SK-N-MC (cell line): Measurements from ENCODE around the gene MIPEP.

Experiments
- EZH2 ChIP-seq: fragments of 200-600 bp; sonication (generic); IDR thresholded peaks from one replicate; pipeline ENCODE4 v1.6.1; 2017; ENCODE audit warnings: antibody characterized with exemption
- FOXP2 ChIP-seq: optimal IDR thresholded peaks from 2 replicates; pipeline ENCODE3; 2011; ENCODE audit warnings: mild to moderate bottlenecking, moderate library complexity; ENCODE audit not compliant: insufficient read depth; ENCODE audit errors: extremely low read length, control extremely low read depth
- POLR2AphosphoS5 ChIP-seq: IDR thresholded peaks from 2 replicates; pipeline ENCODE4 v1.6.1; 2012; ENCODE audit warnings: mild to moderate bottlenecking, low read depth, low read length, borderline replicate concordance

DNA sequence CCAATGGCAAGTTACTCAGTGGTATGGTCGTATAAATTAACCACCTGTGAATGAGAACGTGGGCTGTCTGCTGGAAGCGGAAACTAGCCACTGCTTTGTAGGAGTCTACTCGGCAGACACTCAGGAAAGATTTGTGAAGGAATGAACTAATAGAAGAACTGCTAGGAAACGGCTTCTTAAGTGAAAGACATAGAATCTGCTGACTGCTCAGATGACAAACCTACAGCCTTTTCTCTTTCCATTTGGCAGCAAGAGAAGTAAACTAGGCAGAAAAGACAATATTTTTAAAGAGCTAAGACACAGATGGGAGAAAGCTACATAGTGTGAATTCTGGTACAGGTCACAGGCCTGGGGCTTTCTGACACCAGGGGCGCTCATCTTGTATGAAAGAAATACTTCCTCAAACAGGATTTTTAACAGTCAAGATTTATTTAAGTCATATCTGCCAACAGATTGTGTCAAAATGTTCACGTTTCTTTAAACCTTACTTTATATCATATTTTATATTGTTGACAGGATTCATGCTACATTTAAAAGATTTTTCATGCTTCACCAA is 78.4 kb downstream of the MIPEP start:
- TF ChIP-seq EZH2 (no peak), POLR2AphosphoS5 (no peak), FOXP2 (no peak)
